ENCODE data around the gene SIRT5.

GRCh38 chr6:13539572-13539971 is 34.8 kb upstream of the SIRT5 start:
- TF ChIP-seq CTCF (IDR thresholded peaks at IDR 0.05; ENCODE audit: poor library complexity, severe bottlenecking) (no peak), EP300 (conservative IDR thresholded peaks at IDR 0.05; ENCODE audit: poor library complexity, severe bottlenecking) (no peak), POLR2AphosphoS5 (IDR thresholded peaks at IDR 0.05) (no peak), RAD21 (conservative IDR thresholded peaks at IDR 0.05) (no peak), TAF1 (IDR thresholded peaks at IDR 0.05; ENCODE audit: low read depth) (no peak), EZH2 (IDR thresholded peaks at IDR 0.05; ENCODE audit: borderline replicate concordance, insufficient read depth, low read length, poor library complexity, severe bottlenecking) (no peak), SMC3 (conservative IDR thresholded peaks at IDR 0.05; ENCODE audit: poor library complexity) (no peak)

Measured in neural cell (in vitro differentiated cells).